RWPE2 (cell line): ENCODE measurements around the gene ASCC1.
"Not testable (repeated sequence)": the region's sequence is repeated elsewhere in the genome, so short reads cannot be mapped to it uniquely, and the experiment has no call there.

Source experiments
- ATAC-seq: fragments of 200-7000 bp; cut with Tn5 transposase; 3 replicates; pipeline ENCODE4 v1.9.1; 2021; ENCODE audit warnings: low read depth
- DNase-seq: peaks from one replicate; pipeline ENCODE4 v3.0.0-alpha.2; 2020; ENCODE audit warnings: low spot score
- H3K27ac ChIP-seq: fragments of 450-650 bp; 2 replicates; pipeline ENCODE4 v1.5.1; 2017; ENCODE audit warnings: mild to moderate bottlenecking; ENCODE audit not compliant: poor library complexity, severe bottlenecking
- H3K27me3 ChIP-seq: fragments of 250-450 bp; sonication (Bioruptor Pico); 2 replicates; pipeline ENCODE4 v1.5.1; 2021; ENCODE audit warnings: mild to moderate bottlenecking, moderate library complexity; ENCODE audit not compliant: insufficient read depth, poor library complexity, severe bottlenecking
- H3K36me3 ChIP-seq: fragments of 250-450 bp; sonication (Bioruptor Pico); 2 replicates; pipeline ENCODE4 v1.5.1; 2020; ENCODE audit warnings: low read depth, mild to moderate bottlenecking, moderate library complexity
- H3K4me1 ChIP-seq: fragments of 250-450 bp; sonication (Bioruptor Pico); 2 replicates; pipeline ENCODE4 v1.5.1; 2021; ENCODE audit warnings: mild to moderate bottlenecking, moderate library complexity; ENCODE audit not compliant: insufficient read depth, poor library complexity, severe bottlenecking
- H3K4me3 ChIP-seq: fragments of 250-450 bp; sonication (Bioruptor Pico); 2 replicates; pipeline ENCODE4 v1.5.1; 2021; ENCODE audit warnings: mild to moderate bottlenecking, moderate library complexity; ENCODE audit not compliant: severe bottlenecking
- H3K9me3 ChIP-seq: fragments of 250-450 bp; sonication (Bioruptor Pico); 2 replicates; pipeline ENCODE4 v1.5.1; 2021; ENCODE audit warnings: mild to moderate bottlenecking, moderate library complexity; ENCODE audit not compliant: severe bottlenecking
- CTCF ChIP-seq: fragments of 450-650 bp; IDR thresholded peaks from one replicate; pipeline ENCODE4 v1.5.1; 2017; ENCODE audit warnings: mild to moderate bottlenecking, moderate library complexity; ENCODE audit not compliant: poor library complexity, severe bottlenecking

The ASCC1 gene

GRCh38 chr10:72208526-72208925 lies 7.5 kb downstream of the ASCC1 start:
- peaks cover 86% of the 10 kb centered on the region for H3K36me3 ChIP-seq
- ATAC-seq = not testable (repeated sequence)

GRCh38 chr10:72206511-72207229 lies 9.4 kb downstream of the ASCC1 start:
- no peak overlapping the region for H3K4me3 ChIP-seq
- H3K4me1 ChIP-seq = peaks cover 7% of the 10 kb centered on the region
- peaks cover 85% of the 10 kb centered on the region for H3K36me3 ChIP-seq
- no peaks in the 10 kb centered on the region for H3K9me3 ChIP-seq
- no peaks in the 10 kb centered on the region for H3K27me3 ChIP-seq
- no peak for DNase-seq
- H3K27ac ChIP-seq = no peak overlapping the region
- TF ChIP-seq CTCF = no peak
- no peak for ATAC-seq

More at GRCh38 chr10:72208526-72208925, 7.5 kb downstream of the ASCC1 start:
- not testable (repeated sequence) for H3K4me3 ChIP-seq, DNase-seq, H3K27me3 ChIP-seq, H3K4me1 ChIP-seq, H3K27ac ChIP-seq, H3K9me3 ChIP-seq

GRCh38 chr10:72204724-72205123 lies 11.4 kb downstream of the ASCC1 start:
- DNase-seq (no peak), ATAC-seq (no peak)
- Histone ChIP-seq H3K4me3 (no peak overlapping the region), H3K27me3 (no peaks in the 10 kb centered on the region), H3K27ac (no peak overlapping the region), H3K4me1 (no peaks in the 10 kb centered on the region), H3K9me3 (no peaks in the 10 kb centered on the region), H3K36me3 (peaks cover 81% of the 10 kb centered on the region)
- no peak for TF ChIP-seq CTCF

GRCh38 chr10:72204296-72204695 lies 11.8 kb downstream of the ASCC1 start:
- H3K36me3 ChIP-seq = peaks cover 77% of the 10 kb centered on the region
- ATAC-seq = no peak
- no peak overlapping the region for H3K4me3 ChIP-seq
- no peak for TF ChIP-seq CTCF
- no peaks in the 10 kb centered on the region for H3K27me3 ChIP-seq
- no peaks in the 10 kb centered on the region for H3K9me3 ChIP-seq
- DNase-seq = no peak
- no peaks in the 10 kb centered on the region for H3K4me1 ChIP-seq
- H3K27ac ChIP-seq = no peak overlapping the region

DNA sequence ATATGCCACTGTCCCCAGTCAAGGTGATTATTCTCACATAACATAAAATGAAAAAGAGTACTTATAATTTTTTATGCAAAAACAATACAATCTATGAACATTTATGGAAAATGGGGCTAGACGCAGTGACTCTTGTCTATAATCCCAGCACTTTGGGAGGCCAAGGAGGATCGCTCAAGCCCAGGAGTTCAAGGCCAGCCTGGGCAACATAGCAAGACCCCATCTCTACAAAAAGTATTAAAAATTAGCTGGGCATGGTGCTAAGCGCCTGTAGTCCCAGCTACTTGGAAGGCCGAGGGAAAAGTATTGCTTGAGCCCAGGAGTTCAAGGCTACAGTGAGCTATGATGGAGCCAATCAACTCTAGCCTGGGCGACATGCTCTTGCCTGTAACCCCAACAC lies 14.8 kb downstream of the ASCC1 start:
- ATAC-seq (no peak), DNase-seq (no peak)
- peaks cover 59% of the 10 kb centered on the region for H3K36me3 ChIP-seq
- no peak overlapping the region for H3K4me3 ChIP-seq
- H3K9me3 ChIP-seq = no peaks in the 10 kb centered on the region
- TF ChIP-seq CTCF = no peak
- H3K27ac ChIP-seq = no peak overlapping the region
- H3K4me1 ChIP-seq = peaks cover 5% of the 10 kb centered on the region
- H3K27me3 ChIP-seq = no peaks in the 10 kb centered on the region
